ENCODE data around the gene FAF2.
A peak's percentile ranks its signal among the peaks of the same experiment; 100 is the strongest.

The FAF2 gene

GRCh38 chr5:176489077-176489476 lies 40.9 kb downstream of the FAF2 start:
- Histone ChIP-seq H3K18ac (ENCODE audit: low read depth in 1 of 2, low read length in 2 of 2) (no peak overlapping the region), H3K23ac (ENCODE audit: low read length in 2 of 2) (no peak overlapping the region), H3K36me3 (ENCODE audit: control insufficient read depth in 1 of 2, insufficient read depth in 2 of 2, low read depth in 1 of 2, low read length in 2 of 2) (peaks cover 28 to 92% of the 10 kb centered on the region in 2 experiments), H3K4ac (ENCODE audit: low read depth in 1 of 2, low read length in 2 of 2) (no peak overlapping the region), H3K14ac (ENCODE audit: low read length in 2 of 2) (no peak overlapping the region), H3K9ac (ENCODE audit: low read length) (no peak overlapping the region), H2AK5ac (ENCODE audit: low read length, severe bottlenecking) (no peak overlapping the region), H3K4me3 (ENCODE audit: insufficient read depth in 1 of 2, low read depth in 1 of 2, low read length in 2 of 2) (no peak overlapping the region), H2BK12ac (ENCODE audit: low read length in 2 of 2) (no peak overlapping the region), H2AFZ (ENCODE audit: low read depth, low read length) (no peak overlapping the region), H2BK120ac (ENCODE audit: low read depth, low read length) (no peak overlapping the region), H4K91ac (ENCODE audit: low read length) (no peak overlapping the region), H3K27me3 (ENCODE audit: control insufficient read depth in 1 of 2, insufficient read depth in 1 of 2, low read length in 2 of 2) (no peaks in the 10 kb centered on the region), H3K79me1 (replicated peaks; ENCODE audit: low read length, poor library complexity, severe bottlenecking) (peaks cover 26% of the 10 kb centered on the region), H3K9me3 (ENCODE audit: control insufficient read depth, low read length) (no peaks in the 10 kb centered on the region), H2BK15ac (ENCODE audit: low read depth, poor library complexity, severe bottlenecking) (no peak overlapping the region), H3K4me2 (ENCODE audit: low read length, poor library complexity, severe bottlenecking) (no peak overlapping the region), H3K27ac (ENCODE audit: low read length, poor library complexity, severe bottlenecking) (no peak overlapping the region), H4K8ac (ENCODE audit: low read length) (no peak overlapping the region), H2BK5ac (ENCODE audit: low read depth, low read length, poor library complexity, severe bottlenecking) (no peak overlapping the region), H3K4me1 (ENCODE audit: control insufficient read depth, insufficient read depth, low read depth, low read length) (peaks cover 3% of the 10 kb centered on the region)
- no peak for DNase-seq
- no CpG with 5 or more reads among the region's 1 CpG for WGBS

DNA sequence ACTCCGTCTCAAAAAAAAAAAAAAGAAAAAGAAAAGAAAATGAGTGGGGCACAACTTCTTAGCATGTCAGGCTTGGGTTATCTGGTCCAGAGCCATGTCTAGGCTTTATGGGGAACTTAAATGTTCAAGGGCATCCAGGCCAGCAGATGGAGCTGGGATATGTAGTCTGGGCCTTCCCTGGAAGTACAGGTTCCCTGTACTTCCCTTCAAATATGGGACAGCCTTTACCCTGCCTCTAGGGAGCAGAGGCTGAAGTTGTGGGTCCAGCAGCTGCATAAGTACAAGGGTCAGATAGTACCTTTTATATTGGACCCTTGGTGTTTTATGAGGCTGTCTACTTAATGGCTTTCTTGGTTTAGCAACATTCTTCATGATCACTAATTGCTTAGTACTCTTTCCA lies 42.1 kb downstream of the FAF2 start:
- 100% methylated on average over 1 of the region's 1 CpG for WGBS

DNA sequence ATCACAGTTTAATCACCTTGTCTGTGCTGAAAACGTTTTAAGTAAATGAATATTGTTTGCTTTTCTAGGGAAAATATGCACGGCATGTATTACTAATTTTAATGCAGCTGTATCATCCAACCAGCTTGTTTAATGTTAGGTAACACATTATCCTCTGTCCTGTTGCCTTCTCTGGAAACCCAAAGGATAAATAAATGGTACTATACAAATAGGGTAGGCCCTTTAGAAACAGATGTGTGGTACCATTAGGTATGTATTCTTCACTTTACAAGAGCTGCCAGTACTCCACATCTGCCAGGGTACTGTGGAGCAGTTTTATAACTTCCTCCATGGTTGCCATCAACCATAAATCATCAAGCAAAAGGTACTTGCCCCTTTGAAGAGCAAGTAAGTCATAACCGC lies 42.9 kb downstream of the FAF2 start:
- no peak overlapping the region for H2BK5ac ChIP-seq (ENCODE audit: low read depth, low read length, poor library complexity, severe bottlenecking)
- peaks cover 20% of the 10 kb centered on the region for H3K79me1 ChIP-seq (replicated peaks; ENCODE audit: low read length, poor library complexity, severe bottlenecking)
- H3K14ac ChIP-seq (ENCODE audit: low read length in 2 of 2): no peak overlapping the region
- H3K4me2 ChIP-seq (ENCODE audit: low read length, poor library complexity, severe bottlenecking): no peak overlapping the region
- H2BK15ac ChIP-seq (ENCODE audit: low read depth, poor library complexity, severe bottlenecking): no peak overlapping the region
- no peak overlapping the region for H2BK12ac ChIP-seq (ENCODE audit: low read length in 2 of 2)
- H3K27ac ChIP-seq (ENCODE audit: low read length, poor library complexity, severe bottlenecking): peak overlapping the region; percentile 39
- H2AK5ac ChIP-seq (ENCODE audit: low read length, severe bottlenecking): no peak overlapping the region
- H2BK120ac ChIP-seq (ENCODE audit: low read depth, low read length): no peak overlapping the region
- H3K9ac ChIP-seq (ENCODE audit: low read length): no peak overlapping the region
- H3K27me3 ChIP-seq (ENCODE audit: control insufficient read depth in 1 of 2, insufficient read depth in 1 of 2, low read length in 2 of 2): no peaks in the 10 kb centered on the region
- H2AFZ ChIP-seq (ENCODE audit: low read depth, low read length): no peak overlapping the region
- no peak for DNase-seq
- no peak overlapping the region for H3K23ac ChIP-seq (ENCODE audit: low read length in 2 of 2)
- H3K4me1 ChIP-seq (ENCODE audit: control insufficient read depth, insufficient read depth, low read depth, low read length): peaks cover 3% of the 10 kb centered on the region
- H4K8ac ChIP-seq (ENCODE audit: low read length): no peak overlapping the region
- H4K91ac ChIP-seq (ENCODE audit: low read length): no peak overlapping the region
- no peaks in the 10 kb centered on the region for H3K9me3 ChIP-seq (ENCODE audit: control insufficient read depth, low read length)
- no peak overlapping the region for H3K18ac ChIP-seq (ENCODE audit: low read depth in 1 of 2, low read length in 2 of 2)
- whole genome bisulfite sequencing: 91% methylated on average over 1 of the region's 3 CpGs
- H3K4me3 ChIP-seq (ENCODE audit: insufficient read depth in 1 of 2, low read depth in 1 of 2, low read length in 2 of 2): no peak overlapping the region
- H3K36me3 ChIP-seq (ENCODE audit: control insufficient read depth in 1 of 2, insufficient read depth in 2 of 2, low read depth in 1 of 2, low read length in 2 of 2): peaks cover 26 to 93% of the 10 kb centered on the region in 2 experiments
- H3K4ac ChIP-seq (ENCODE audit: low read depth in 1 of 2, low read length in 2 of 2): no peak overlapping the region

More for the DNA sequence above, 42.1 kb downstream of the FAF2 start:
- H3K79me1 ChIP-seq (replicated peaks; ENCODE audit: low read length, poor library complexity, severe bottlenecking): peaks cover 20% of the 10 kb centered on the region
- no peak overlapping the region for H4K8ac ChIP-seq (ENCODE audit: low read length)
- no peak overlapping the region for H3K14ac ChIP-seq (ENCODE audit: low read length in 2 of 2)
- H2AK5ac ChIP-seq (ENCODE audit: low read length, severe bottlenecking): no peak overlapping the region
- H3K4me3 ChIP-seq (ENCODE audit: insufficient read depth in 1 of 2, low read depth in 1 of 2, low read length in 2 of 2): no peak overlapping the region
- no peak for DNase-seq
- no peak overlapping the region for H2BK12ac ChIP-seq (ENCODE audit: low read length in 2 of 2)
- no peak overlapping the region for H2BK120ac ChIP-seq (ENCODE audit: low read depth, low read length)
- H3K9ac ChIP-seq (ENCODE audit: low read length): no peak overlapping the region
- H3K9me3 ChIP-seq (ENCODE audit: control insufficient read depth, low read length): no peaks in the 10 kb centered on the region
- H3K27me3 ChIP-seq (ENCODE audit: control insufficient read depth in 1 of 2, insufficient read depth in 1 of 2, low read length in 2 of 2): no peaks in the 10 kb centered on the region
- no peak overlapping the region for H2AFZ ChIP-seq (ENCODE audit: low read depth, low read length)
- H3K36me3 ChIP-seq (ENCODE audit: control insufficient read depth in 1 of 2, insufficient read depth in 2 of 2, low read depth in 1 of 2, low read length in 2 of 2): peaks cover 29 to 93% of the 10 kb centered on the region in 2 experiments
- H3K4me1 ChIP-seq (ENCODE audit: control insufficient read depth, insufficient read depth, low read depth, low read length): peaks cover 3% of the 10 kb centered on the region
- H2BK15ac ChIP-seq (ENCODE audit: low read depth, poor library complexity, severe bottlenecking): no peak overlapping the region
- H3K27ac ChIP-seq (ENCODE audit: low read length, poor library complexity, severe bottlenecking): no peak overlapping the region
- H3K4ac ChIP-seq (ENCODE audit: low read depth in 1 of 2, low read length in 2 of 2): no peak overlapping the region
- no peak overlapping the region for H3K23ac ChIP-seq (ENCODE audit: low read length in 2 of 2)
- no peak overlapping the region for H4K91ac ChIP-seq (ENCODE audit: low read length)
- no peak overlapping the region for H3K4me2 ChIP-seq (ENCODE audit: low read length, poor library complexity, severe bottlenecking)
- H3K18ac ChIP-seq (ENCODE audit: low read depth in 1 of 2, low read length in 2 of 2): no peak overlapping the region
- no peak overlapping the region for H2BK5ac ChIP-seq (ENCODE audit: low read depth, low read length, poor library complexity, severe bottlenecking)

GRCh38 chr5:176491901-176492300 lies 43.7 kb downstream of the FAF2 start:
- Histone ChIP-seq H2BK15ac (ENCODE audit: low read depth, poor library complexity, severe bottlenecking) (no peak overlapping the region), H3K9me3 (ENCODE audit: control insufficient read depth, low read length) (no peaks in the 10 kb centered on the region), H2BK12ac (ENCODE audit: low read length in 2 of 2) (no peak overlapping the region), H3K27ac (ENCODE audit: low read length, poor library complexity, severe bottlenecking) (peak overlapping the region; percentile 53), H2AFZ (ENCODE audit: low read depth, low read length) (no peak overlapping the region), H2AK5ac (ENCODE audit: low read length, severe bottlenecking) (peak overlapping the region; percentile 74), H3K4me1 (ENCODE audit: control insufficient read depth, insufficient read depth, low read depth, low read length) (peaks cover 3% of the 10 kb centered on the region), H3K4ac (ENCODE audit: low read depth in 1 of 2, low read length in 2 of 2) (no peak overlapping the region), H4K91ac (ENCODE audit: low read length) (no peak overlapping the region), H3K14ac (ENCODE audit: low read length in 2 of 2) (no peak overlapping the region), H3K27me3 (ENCODE audit: control insufficient read depth in 1 of 2, insufficient read depth in 1 of 2, low read length in 2 of 2) (no peaks in the 10 kb centered on the region), H2BK120ac (ENCODE audit: low read depth, low read length) (no peak overlapping the region), H3K4me2 (ENCODE audit: low read length, poor library complexity, severe bottlenecking) (no peak overlapping the region), H3K36me3 (ENCODE audit: control insufficient read depth in 1 of 2, insufficient read depth in 2 of 2, low read depth in 1 of 2, low read length in 2 of 2) (peaks cover 31 to 93% of the 10 kb centered on the region in 2 experiments), H3K18ac (ENCODE audit: low read depth in 1 of 2, low read length in 2 of 2) (no peak overlapping the region), H2BK5ac (ENCODE audit: low read depth, low read length, poor library complexity, severe bottlenecking) (peak overlapping the region; percentile 59), H3K79me1 (replicated peaks; ENCODE audit: low read length, poor library complexity, severe bottlenecking) (peaks cover 23% of the 10 kb centered on the region), H3K9ac (ENCODE audit: low read length) (no peak overlapping the region), H3K23ac (ENCODE audit: low read length in 2 of 2) (no peak overlapping the region), H4K8ac (ENCODE audit: low read length) (no peak overlapping the region), H3K4me3 (ENCODE audit: insufficient read depth in 1 of 2, low read depth in 1 of 2, low read length in 2 of 2) (no peak overlapping the region)
- WGBS: 98% methylated on average over 8 of the region's 8 CpGs
- DNase-seq: no peak
